Effector memory CD8-positive, alpha-beta T cell (primary cell): ENCODE measurements around the gene CNOT4.

ENCODE experiments used
- ATAC-seq: fragments of 150-1000 bp; cut with Tn5 transposase; replicated peaks from 2 replicates; pipeline ENCODE4 v1.10.0; 2021; ENCODE audit warnings: mild to moderate bottlenecking, moderate library complexity
- DNase-seq, 3 experiments: peaks; one replicate each; pipeline ENCODE4 v3.0.0; 2021
- H3K27ac Mint-ChIP-seq, 2 donors: one replicate each; pipeline ENCODE4 v1.8.0; 2022; ENCODE audit warnings: mild to moderate bottlenecking in 2 of 2, mixed read lengths in 2 of 2, moderate library complexity in 2 of 2
- H3K27me3 Mint-ChIP-seq, 2 donors: one replicate each; pipeline ENCODE4 v1.8.0; 2022; ENCODE audit warnings: mixed read lengths in 2 of 2
- H3K36me3 Mint-ChIP-seq: one replicate; pipeline ENCODE4 v1.8.0; 2022; ENCODE audit warnings: mild to moderate bottlenecking, moderate library complexity, mixed read lengths; ENCODE audit not compliant: insufficient read depth
- H3K4me1 Mint-ChIP-seq, 2 donors: one replicate each; pipeline ENCODE4 v1.8.0; 2022; ENCODE audit warnings: low read depth in 2 of 2, mixed read lengths in 2 of 2
- H3K4me3 Mint-ChIP-seq, 2 donors: one replicate each; pipeline ENCODE4 v1.8.0; 2022; ENCODE audit warnings: mild to moderate bottlenecking in 2 of 2, mixed read lengths in 2 of 2, moderate library complexity in 2 of 2
- H3K9me3 Mint-ChIP-seq, 2 donors: one replicate each; pipeline ENCODE4 v1.8.0; 2022; ENCODE audit warnings: mixed read lengths in 2 of 2

The CNOT4 gene

DNA sequence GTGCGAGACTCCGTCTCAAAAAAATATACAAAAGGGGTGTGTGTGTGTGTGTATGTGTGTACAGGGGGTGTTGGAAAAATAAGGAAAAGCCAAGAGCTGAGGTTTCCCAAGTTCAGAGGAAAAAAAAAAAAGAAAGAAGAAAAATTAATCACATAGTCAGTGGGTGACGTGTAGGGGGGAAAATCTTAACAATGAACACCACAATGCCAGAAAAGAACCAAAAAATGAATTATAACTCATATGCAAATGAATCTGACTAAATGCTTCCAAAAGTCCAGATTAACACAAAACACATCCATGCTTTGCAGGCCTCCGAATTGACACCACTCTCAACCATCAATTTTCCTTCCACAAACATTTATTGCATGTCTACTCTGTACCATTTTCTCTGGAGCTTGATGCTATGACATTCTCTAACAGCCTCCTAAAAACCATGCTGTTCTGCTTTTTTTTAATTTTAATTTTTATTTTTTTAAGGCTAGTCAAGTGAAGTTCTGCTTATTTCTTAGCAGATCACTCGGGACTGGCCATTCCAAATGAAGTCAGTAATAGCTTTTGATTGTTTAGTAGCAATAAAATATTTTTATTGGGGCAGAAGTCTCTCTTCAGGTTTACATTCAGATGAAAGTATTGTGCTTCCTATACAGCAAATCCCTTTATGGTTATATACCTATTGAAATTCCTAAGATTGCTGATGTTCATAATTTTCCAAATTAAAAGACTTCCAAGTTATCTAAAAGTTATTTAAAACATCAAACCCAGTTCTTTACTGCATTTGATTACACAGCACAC, 133.8 kb downstream of the CNOT4 start:
- Mint-ChIP-seq H3K9me3 (no peaks in the 10 kb centered on the region), H3K27me3 (no peaks in the 10 kb centered on the region), H3K36me3 (peaks cover 5% of the 10 kb centered on the region), H3K27ac (no peak overlapping the region), H3K4me3 (no peak overlapping the region), H3K4me1 (peaks cover 0 to 6% of the 10 kb centered on the region in 2 donors)
- ATAC-seq (no peak), DNase-seq (no peak)

DNA sequence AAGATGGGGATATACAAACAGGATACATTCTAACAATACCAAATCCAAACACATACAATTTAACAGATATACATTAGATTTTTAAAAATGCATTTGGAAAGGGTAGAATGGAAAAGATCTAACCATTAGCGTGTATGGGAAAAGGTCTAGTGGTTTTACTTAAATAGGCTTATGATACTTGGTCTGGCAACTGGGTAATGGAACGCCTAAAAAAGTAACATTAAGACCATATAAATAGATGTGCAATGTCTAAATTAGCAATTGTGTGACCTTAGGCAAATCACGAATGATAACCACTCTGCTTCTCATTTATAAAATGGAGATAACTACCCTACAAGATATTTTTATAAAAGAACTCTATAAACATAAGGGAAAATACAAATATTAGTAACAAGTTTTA, 135.2 kb downstream of the CNOT4 start:
- Mint-ChIP-seq H3K4me3 (no peak overlapping the region), H3K36me3 (peaks cover 5% of the 10 kb centered on the region), H3K27ac (no peak overlapping the region), H3K4me1 (peaks cover 0 to 11% of the 10 kb centered on the region in 2 donors), H3K9me3 (no peaks in the 10 kb centered on the region), H3K27me3 (no peaks in the 10 kb centered on the region)
- no peak for ATAC-seq
- DNase-seq = no peak

- Mint-ChIP-seq H3K9me3 (no peaks in the 10 kb centered on the region), H3K4me3 (no peak overlapping the region), H3K4me1 (peaks cover 4 to 11% of the 10 kb centered on the region in 2 donors), H3K27me3 (no peaks in the 10 kb centered on the region), H3K36me3 (peaks cover 5% of the 10 kb centered on the region), H3K27ac (no peak overlapping the region)
- ATAC-seq = no peak
- DNase-seq = no peak
These were observed 137.7 kb downstream of the CNOT4 start for GRCh38 chr7:135372222-135372621.

DNA sequence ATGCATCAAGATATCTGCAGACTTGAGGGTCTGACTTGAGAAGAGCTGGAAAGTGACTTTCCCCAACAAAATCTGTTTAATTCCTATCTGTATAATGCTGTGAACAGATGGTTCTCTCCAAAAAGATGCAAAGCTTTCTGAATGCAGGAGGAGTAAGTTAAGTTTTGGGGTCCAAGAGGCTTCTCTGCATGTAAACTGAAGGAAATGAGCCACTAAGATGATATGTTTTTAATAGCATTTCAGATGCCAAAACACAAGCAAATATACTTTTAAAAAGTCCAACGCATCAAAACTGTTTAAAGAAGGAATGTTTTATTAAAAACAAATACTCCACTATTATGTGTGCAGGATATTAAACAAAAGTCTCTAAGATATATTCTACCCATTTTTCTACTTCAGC, 139.2 kb downstream of the CNOT4 start:
- Mint-ChIP-seq H3K4me1 (peaks cover 5 to 11% of the 10 kb centered on the region in 2 donors), H3K27me3 (no peaks in the 10 kb centered on the region), H3K27ac (peak overlapping the region in 1 of 2 donors; percentile 12), H3K4me3 (no peak overlapping the region), H3K9me3 (no peaks in the 10 kb centered on the region), H3K36me3 (peaks cover 5% of the 10 kb centered on the region)
- ATAC-seq (no peak), DNase-seq (no peak)

DNA sequence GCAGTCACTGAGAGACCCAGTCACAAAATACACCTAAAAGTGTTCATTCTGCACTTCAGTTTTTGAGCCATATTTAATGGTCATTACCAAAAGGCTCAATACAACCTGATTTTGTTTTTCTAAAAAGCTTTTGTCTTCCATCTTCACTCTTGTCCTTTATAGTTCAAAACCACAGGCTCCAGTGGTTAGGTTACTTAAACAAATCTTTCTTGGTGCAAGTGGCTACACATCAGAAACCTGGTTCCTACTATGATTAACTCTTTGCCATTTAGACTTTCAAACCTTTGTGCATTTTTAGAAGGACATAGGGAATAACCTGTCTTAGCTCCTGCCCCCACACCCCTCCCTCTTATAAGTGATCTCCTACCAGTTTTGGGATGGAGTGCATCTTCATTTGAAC, 140.5 kb downstream of the CNOT4 start:
- H3K36me3 Mint-ChIP-seq = peaks cover 5% of the 10 kb centered on the region
- H3K9me3 Mint-ChIP-seq = no peaks in the 10 kb centered on the region
- no peak overlapping the region for H3K4me3 Mint-ChIP-seq
- peak overlapping the region in 1 of 2 donors; percentile 28 for H3K27ac Mint-ChIP-seq
- H3K4me1 Mint-ChIP-seq = peaks cover 5 to 11% of the 10 kb centered on the region in 2 donors
- no peak for DNase-seq
- ATAC-seq = no peak
- no peaks in the 10 kb centered on the region for H3K27me3 Mint-ChIP-seq

GRCh38 chr7:135368416-135369186, 141.3 kb downstream of the CNOT4 start:
- ATAC-seq (no peak), DNase-seq (no peak)
- Mint-ChIP-seq H3K36me3 (no peaks in the 10 kb centered on the region), H3K4me3 (no peak overlapping the region), H3K9me3 (no peaks in the 10 kb centered on the region), H3K27ac (no peak overlapping the region), H3K27me3 (no peaks in the 10 kb centered on the region), H3K4me1 (peaks cover 5 to 11% of the 10 kb centered on the region in 2 donors)

DNA sequence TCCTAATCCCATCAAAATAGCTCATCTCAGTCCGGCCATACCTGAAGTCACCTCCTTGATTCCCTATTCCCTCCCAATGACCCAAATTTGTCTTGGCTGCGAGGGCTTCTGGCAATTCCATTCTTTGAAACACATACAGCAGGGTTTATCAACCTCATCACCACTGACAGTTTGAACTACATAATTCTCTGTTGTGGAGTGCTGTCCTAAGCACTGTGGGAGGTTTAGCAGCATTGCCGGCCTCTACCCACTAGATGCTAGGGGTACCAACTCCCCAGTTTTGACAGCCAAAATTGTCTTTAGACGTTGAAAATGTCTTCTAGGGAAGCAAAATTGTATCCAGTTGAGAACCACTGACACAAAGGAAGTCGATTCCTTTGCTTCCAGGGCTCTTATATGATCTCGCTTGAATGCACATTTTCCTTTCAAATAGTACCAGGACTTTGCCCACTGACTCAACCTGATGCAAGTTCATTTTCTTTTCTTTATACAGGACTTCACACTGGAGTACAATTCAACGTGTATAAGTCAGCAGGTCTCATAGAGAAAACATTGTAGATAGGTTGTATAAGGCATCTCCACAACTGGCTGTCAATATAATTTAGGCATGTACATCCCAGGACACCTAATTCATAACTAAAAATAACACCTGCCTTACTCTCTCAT, 142.9 kb downstream of the CNOT4 start:
- Mint-ChIP-seq H3K36me3 (peaks cover 4% of the 10 kb centered on the region), H3K27me3 (no peaks in the 10 kb centered on the region), H3K4me1 (peaks cover 5 to 8% of the 10 kb centered on the region in 2 donors), H3K9me3 (no peaks in the 10 kb centered on the region), H3K4me3 (no peak overlapping the region), H3K27ac (peak overlapping the region in 1 of 2 donors; percentile 32)
- no peak for DNase-seq
- ATAC-seq = no peak

- Mint-ChIP-seq H3K27me3 (no peaks in the 10 kb centered on the region), H3K4me1 (peaks cover 4 to 5% of the 10 kb centered on the region in 2 donors), H3K9me3 (no peaks in the 10 kb centered on the region), H3K27ac (no peak overlapping the region), H3K4me3 (no peak overlapping the region), H3K36me3 (peaks cover 4% of the 10 kb centered on the region)
- ATAC-seq (no peak), DNase-seq (no peak)
These were observed 144.2 kb downstream of the CNOT4 start for GRCh38 chr7:135365721-135366120.

- H3K4me1 Mint-ChIP-seq = peaks cover 2 to 3% of the 10 kb centered on the region in 2 donors
- DNase-seq = no peak
- H3K27ac Mint-ChIP-seq = no peak overlapping the region
- H3K4me3 Mint-ChIP-seq = no peak overlapping the region
- ATAC-seq = no peak
- H3K36me3 Mint-ChIP-seq = peaks cover 4% of the 10 kb centered on the region
- no peaks in the 10 kb centered on the region for H3K27me3 Mint-ChIP-seq
- no peaks in the 10 kb centered on the region for H3K9me3 Mint-ChIP-seq
These were observed 145.7 kb downstream of the CNOT4 start for GRCh38 chr7:135364206-135364605.

DNA sequence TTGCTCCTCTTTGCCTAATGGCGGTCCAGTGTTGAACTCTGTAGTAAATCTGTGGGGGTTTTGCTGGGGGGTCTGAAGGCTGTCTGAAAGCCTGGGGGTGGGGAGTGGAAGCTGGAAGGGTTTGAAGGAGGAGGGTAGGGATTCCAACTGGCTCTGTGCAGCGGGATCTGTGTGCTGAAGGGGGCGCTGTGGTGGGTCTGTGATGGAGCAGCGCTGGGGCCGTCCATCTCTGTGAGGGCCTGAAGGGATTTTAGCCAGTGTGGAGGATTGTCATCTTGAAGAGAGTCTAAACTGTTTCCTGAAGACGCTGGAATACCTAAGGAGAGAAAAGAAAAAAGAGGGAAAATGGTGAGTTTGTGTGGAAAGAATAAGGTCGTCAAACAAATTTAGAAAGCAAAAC, 147.0 kb downstream of the CNOT4 start:
- DNase-seq = no peak
- no peak overlapping the region for H3K4me3 Mint-ChIP-seq
- H3K27ac Mint-ChIP-seq = no peak overlapping the region
- no peak for ATAC-seq
- peaks cover 4% of the 10 kb centered on the region for H3K36me3 Mint-ChIP-seq
- H3K4me1 Mint-ChIP-seq = peaks cover 2 to 3% of the 10 kb centered on the region in 2 donors
- no peaks in the 10 kb centered on the region for H3K27me3 Mint-ChIP-seq
- no peaks in the 10 kb centered on the region for H3K9me3 Mint-ChIP-seq

DNA sequence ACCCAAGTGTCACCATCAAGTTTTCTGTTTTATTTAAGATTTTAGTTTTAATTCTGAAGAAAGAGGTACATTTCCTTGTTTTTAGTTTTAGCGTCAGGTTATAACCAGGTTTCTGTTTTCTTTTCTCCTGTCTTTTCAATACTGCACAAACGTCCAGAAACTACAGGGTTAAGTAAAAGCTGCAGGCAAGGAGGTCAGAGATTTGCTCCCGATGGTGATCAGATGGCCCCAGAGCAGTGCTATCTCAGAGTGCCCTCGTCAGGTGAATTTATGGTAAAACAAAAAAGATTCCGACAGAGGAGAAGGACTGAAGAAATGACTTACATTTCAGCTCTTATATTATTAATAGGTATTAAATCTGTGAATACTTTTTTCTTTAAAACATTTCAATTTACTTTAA, 148.1 kb downstream of the CNOT4 start:
- Mint-ChIP-seq H3K36me3 (peaks cover 4% of the 10 kb centered on the region), H3K27me3 (no peaks in the 10 kb centered on the region)
- ATAC-seq = no peak

GRCh38 chr7:135359615-135360014, 150.3 kb downstream of the CNOT4 start:
- Mint-ChIP-seq H3K27me3 (no peaks in the 10 kb centered on the region), H3K9me3 (no peaks in the 10 kb centered on the region), H3K27ac (no peak overlapping the region), H3K36me3 (peaks cover 4% of the 10 kb centered on the region), H3K4me3 (no peak overlapping the region), H3K4me1 (peaks cover 0 to 3% of the 10 kb centered on the region in 2 donors)
- DNase-seq = no peak
- no peak for ATAC-seq

More for the DNA sequence above, 148.1 kb downstream of the CNOT4 start:
- no peak for DNase-seq
- H3K27ac Mint-ChIP-seq = no peak overlapping the region
- H3K4me1 Mint-ChIP-seq = peaks cover 0 to 3% of the 10 kb centered on the region in 2 donors
- no peaks in the 10 kb centered on the region for H3K9me3 Mint-ChIP-seq
- H3K4me3 Mint-ChIP-seq = no peak overlapping the region

DNA sequence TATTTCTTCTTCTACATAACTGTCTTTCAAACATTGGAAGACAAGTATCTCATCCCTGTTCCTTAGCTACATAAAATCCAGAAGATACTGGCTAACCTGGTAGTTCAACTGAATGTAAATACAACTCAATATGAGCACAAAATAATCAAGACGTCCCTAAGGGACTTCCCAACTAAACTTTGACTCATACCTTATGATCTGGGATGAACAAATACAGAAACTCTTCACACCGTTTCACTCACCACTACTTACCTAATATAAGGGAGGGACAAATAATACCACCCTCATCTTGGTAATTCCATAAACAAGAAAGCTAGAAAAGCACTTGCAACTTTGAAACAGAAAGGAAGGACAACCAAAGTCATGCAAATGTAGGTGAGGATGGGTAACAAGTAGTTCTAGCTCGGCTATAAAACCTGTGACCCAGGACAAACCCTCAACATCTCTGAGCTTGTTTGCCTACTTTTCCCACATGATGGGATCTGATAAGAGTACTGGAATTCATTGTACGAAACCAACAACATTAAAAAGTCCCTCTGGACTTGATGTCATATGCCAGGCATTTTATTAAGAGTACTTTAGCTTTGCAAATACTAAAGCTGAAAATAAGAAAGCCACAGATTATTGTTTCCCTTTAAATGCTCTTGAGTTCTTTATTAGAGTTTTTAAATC, 154.4 kb downstream of the CNOT4 start:
- DNase-seq = no peak
- no peaks in the 10 kb centered on the region for H3K27me3 Mint-ChIP-seq
- no peak for ATAC-seq

More for the DNA sequence above, 154.4 kb downstream of the CNOT4 start:
- H3K4me3 Mint-ChIP-seq = no peak overlapping the region
- H3K27ac Mint-ChIP-seq = no peak overlapping the region
- peaks cover 0 to 3% of the 10 kb centered on the region in 2 donors for H3K4me1 Mint-ChIP-seq
- H3K36me3 Mint-ChIP-seq = no peaks in the 10 kb centered on the region
- H3K9me3 Mint-ChIP-seq = no peaks in the 10 kb centered on the region
